ENCODE data around the gene TNFSF13B. TPM values are rescaled to one million over a fixed set of nuclear protein-coding genes. Genes with fewer than 3 reads are reported as not detected.
A peak's percentile ranks its signal among the peaks of the same experiment; 100 is the strongest.

Gene TNFSF13B, protein sequence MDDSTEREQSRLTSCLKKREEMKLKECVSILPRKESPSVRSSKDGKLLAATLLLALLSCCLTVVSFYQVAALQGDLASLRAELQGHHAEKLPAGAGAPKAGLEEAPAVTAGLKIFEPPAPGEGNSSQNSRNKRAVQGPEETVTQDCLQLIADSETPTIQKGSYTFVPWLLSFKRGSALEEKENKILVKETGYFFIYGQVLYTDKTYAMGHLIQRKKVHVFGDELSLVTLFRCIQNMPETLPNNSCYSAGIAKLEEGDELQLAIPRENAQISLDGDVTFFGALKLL
- total RNA-seq (ENCODE audit: unreplicated experiment): 1.8 TPM
- long read RNA-seq: 0 reads

DNA sequence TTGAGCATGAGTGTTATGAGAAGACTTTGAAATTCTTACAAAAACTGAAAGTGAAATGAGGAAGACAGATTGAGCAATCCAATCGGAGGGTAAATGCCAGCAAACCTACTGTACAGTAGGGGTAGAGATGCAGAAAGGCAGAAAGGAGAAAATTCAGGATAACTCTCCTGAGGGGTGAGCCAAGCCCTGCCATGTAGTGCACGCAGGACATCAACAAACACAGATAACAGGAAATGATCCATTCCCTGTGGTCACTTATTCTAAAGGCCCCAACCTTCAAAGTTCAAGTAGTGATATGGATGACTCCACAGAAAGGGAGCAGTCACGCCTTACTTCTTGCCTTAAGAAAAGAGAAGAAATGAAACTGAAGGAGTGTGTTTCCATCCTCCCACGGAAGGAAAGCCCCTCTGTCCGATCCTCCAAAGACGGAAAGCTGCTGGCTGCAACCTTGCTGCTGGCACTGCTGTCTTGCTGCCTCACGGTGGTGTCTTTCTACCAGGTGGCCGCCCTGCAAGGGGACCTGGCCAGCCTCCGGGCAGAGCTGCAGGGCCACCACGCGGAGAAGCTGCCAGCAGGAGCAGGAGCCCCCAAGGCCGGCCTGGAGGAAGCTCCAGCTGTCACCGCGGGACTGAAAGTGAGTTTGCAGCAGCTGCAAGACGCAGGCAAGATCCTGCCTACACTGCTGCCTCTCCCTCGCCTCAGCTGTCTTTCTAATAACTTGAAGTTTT, at the start of gene TNFSF13B:
Gene TNFSF13B (plus strand): TSS at position 118 of the 728 bp plus-strand sequence. CDS start 178 bp downstream, at position 296.
- no peak within 1 kb of the TSS for H3K27ac Mint-ChIP-seq (ENCODE audit: unreplicated experiment)
- TF ChIP-seq, protein P1, sequence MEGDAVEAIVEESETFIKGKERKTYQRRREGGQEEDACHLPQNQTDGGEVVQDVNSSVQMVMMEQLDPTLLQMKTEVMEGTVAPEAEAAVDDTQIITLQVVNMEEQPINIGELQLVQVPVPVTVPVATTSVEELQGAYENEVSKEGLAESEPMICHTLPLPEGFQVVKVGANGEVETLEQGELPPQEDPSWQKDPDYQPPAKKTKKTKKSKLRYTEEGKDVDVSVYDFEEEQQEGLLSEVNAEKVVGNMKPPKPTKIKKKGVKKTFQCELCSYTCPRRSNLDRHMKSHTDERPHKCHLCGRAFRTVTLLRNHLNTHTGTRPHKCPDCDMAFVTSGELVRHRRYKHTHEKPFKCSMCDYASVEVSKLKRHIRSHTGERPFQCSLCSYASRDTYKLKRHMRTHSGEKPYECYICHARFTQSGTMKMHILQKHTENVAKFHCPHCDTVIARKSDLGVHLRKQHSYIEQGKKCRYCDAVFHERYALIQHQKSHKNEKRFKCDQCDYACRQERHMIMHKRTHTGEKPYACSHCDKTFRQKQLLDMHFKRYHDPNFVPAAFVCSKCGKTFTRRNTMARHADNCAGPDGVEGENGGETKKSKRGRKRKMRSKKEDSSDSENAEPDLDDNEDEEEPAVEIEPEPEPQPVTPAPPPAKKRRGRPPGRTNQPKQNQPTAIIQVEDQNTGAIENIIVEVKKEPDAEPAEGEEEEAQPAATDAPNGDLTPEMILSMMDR (IDR thresholded peaks at IDR 0.05; ENCODE audit: unreplicated experiment): no peak
- peaks cover 8% of the 10 kb centered on the region for H3K4me1 Mint-ChIP-seq (ENCODE audit: unreplicated experiment)
- H3K36me3 Mint-ChIP-seq (ENCODE audit: low read depth, unreplicated experiment): no peaks in the 10 kb centered on the region
- peak; percentile 12 for DNase-seq (ENCODE audit: low spot score)
- H3K4me3 Mint-ChIP-seq (ENCODE audit: unreplicated experiment): no peak within 1 kb of the TSS
- H3K27me3 Mint-ChIP-seq (ENCODE audit: unreplicated experiment): no peaks in the 10 kb centered on the region
- no peaks in the 10 kb centered on the region for H3K9me3 Mint-ChIP-seq (ENCODE audit: unreplicated experiment)

DNA sequence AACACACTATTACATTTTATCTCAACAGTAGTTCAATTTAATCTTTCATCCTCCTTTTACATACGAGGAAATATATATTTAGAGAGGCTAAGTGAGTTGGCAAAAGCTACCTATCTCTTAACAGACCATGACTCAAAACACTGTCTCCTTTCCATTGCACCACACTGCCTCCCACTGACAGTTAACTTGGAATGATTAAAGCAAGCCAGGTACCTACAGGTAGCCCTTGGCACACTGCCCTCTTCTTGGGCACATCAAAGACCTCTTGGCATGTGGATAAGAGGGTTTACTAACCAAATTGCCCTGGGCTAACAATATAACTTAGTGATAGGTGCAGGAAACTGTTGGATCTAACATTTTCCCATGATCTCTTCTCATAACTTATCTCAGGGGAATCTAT, 49.5 kb upstream of the TNFSF13B start:
- no peaks in the 10 kb centered on the region for H3K9me3 Mint-ChIP-seq (ENCODE audit: unreplicated experiment)

DNA sequence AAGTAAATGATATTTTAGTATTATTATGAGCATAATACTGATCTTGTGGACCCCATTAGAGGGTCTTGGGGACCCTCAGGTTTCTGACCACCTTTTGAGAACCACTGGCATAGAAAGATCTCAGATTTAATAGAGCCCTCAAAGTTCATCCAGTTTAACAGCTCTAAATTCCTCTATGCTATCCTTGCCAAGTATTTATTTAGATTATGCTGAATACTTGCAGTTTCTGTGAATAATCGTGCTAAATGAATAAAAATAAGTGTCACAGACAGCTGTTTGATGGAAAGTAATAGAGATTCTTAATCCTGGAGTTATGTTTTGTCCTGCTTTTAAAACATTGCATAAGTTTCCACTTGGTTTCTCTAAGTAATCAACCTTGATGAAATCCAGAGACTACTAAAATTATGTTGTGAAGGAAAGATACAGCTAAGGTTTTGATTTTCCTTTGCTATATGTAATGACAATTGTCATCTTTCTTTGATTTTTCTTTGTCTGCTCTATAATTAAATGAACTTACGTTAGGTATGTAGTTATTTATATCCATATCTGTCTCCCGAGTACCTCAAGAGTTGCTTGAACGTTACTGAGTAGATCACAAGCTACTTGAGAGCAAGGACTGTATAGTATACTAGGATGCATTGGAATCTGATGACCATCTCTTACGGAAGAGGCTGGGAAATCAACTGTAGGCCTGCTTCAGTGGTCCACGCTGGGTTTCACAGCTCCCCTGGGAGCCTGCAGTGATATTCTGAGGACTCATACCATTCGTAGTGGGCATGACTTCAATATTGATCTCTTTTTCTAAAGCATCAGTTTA, 45.6 kb upstream of the TNFSF13B start:
- peaks cover 11% of the 10 kb centered on the region for H3K4me1 Mint-ChIP-seq (ENCODE audit: unreplicated experiment)
- H3K36me3 Mint-ChIP-seq (ENCODE audit: low read depth, unreplicated experiment): no peaks in the 10 kb centered on the region
- no peaks in the 10 kb centered on the region for H3K27me3 Mint-ChIP-seq (ENCODE audit: unreplicated experiment)
- no peak overlapping the region for H3K27ac Mint-ChIP-seq (ENCODE audit: unreplicated experiment)
- no peaks in the 10 kb centered on the region for H3K9me3 Mint-ChIP-seq (ENCODE audit: unreplicated experiment)
- no peak for DNase-seq (ENCODE audit: low spot score)
- no peak overlapping the region for H3K4me3 Mint-ChIP-seq (ENCODE audit: unreplicated experiment)
- TF ChIP-seq, protein P1 (IDR thresholded peaks at IDR 0.05; ENCODE audit: unreplicated experiment): no peak

More for the DNA sequence above, 49.5 kb upstream of the TNFSF13B start:
- peaks cover 12% of the 10 kb centered on the region for H3K4me1 Mint-ChIP-seq (ENCODE audit: unreplicated experiment)
- H3K4me3 Mint-ChIP-seq (ENCODE audit: unreplicated experiment): peak overlapping the region; percentile 85
- no peak overlapping the region for H3K27ac Mint-ChIP-seq (ENCODE audit: unreplicated experiment)
- no peaks in the 10 kb centered on the region for H3K27me3 Mint-ChIP-seq (ENCODE audit: unreplicated experiment)
- DNase-seq (ENCODE audit: low spot score): no peak
- TF ChIP-seq, protein P1 (IDR thresholded peaks at IDR 0.05; ENCODE audit: unreplicated experiment): no peak
- no peaks in the 10 kb centered on the region for H3K36me3 Mint-ChIP-seq (ENCODE audit: low read depth, unreplicated experiment)

DNA sequence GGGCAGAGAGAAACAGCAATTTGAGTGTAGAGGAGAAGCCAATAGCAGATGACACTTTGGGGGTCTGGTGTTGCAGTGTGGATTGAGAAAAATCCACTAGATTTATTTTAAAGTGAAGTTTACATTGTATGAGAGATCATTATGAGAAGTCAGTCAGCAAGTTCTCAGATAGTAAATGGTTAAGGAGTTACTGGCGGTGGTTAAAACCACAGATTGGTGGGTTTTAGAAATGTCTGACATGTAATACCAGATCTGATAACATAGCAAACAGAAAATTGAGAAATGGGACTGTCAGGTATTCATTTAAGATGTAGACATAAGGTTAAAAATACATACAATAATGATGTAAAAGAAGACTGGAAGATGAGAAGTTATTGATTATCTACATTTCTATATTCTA, 44.1 kb upstream of the TNFSF13B start:
- Mint-ChIP-seq H3K4me1 (ENCODE audit: unreplicated experiment) (no peaks in the 10 kb centered on the region), H3K27ac (ENCODE audit: unreplicated experiment) (no peak overlapping the region), H3K4me3 (ENCODE audit: unreplicated experiment) (no peak overlapping the region), H3K36me3 (ENCODE audit: low read depth, unreplicated experiment) (no peaks in the 10 kb centered on the region), H3K27me3 (ENCODE audit: unreplicated experiment) (no peaks in the 10 kb centered on the region), H3K9me3 (ENCODE audit: unreplicated experiment) (no peaks in the 10 kb centered on the region)
- DNase-seq (ENCODE audit: low spot score): no peak
- TF ChIP-seq, protein P1 (IDR thresholded peaks at IDR 0.05; ENCODE audit: unreplicated experiment): no peak
